C4-2B (cell line): ENCODE data around the gene PRKCA.

Experiments used
- ZFX ChIP-seq: fragments of 450-650 bp; IDR thresholded peaks from 2 replicates; pipeline ENCODE4 v1.6.1; 2017
- TF ChIP-seq, protein P1 (sequence below): fragments of 450-650 bp; conservative IDR thresholded peaks from 2 replicates; pipeline ENCODE4 v1.5.1; 2017; ENCODE audit warnings: mild to moderate bottlenecking

DNA sequence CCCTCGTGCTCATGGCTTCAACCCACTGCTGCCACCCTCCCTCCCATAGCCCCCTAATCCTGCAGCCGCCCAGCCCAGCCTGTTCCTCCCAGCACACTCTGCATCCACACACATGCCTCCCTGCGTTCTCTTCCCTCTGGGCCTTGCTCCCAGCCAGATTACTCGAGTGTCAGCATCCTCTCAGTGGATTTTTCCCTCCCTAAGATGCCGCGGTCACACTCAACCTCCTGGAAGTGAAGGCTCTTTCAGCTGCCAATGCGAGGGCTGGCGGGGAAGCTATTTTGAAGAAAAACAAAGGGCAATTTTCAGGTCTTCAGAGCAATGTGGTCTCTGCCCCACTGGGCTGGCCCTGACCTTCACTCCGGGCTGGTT is 509.3 kb downstream of the PRKCA start:
- TF ChIP-seq, protein P1, sequence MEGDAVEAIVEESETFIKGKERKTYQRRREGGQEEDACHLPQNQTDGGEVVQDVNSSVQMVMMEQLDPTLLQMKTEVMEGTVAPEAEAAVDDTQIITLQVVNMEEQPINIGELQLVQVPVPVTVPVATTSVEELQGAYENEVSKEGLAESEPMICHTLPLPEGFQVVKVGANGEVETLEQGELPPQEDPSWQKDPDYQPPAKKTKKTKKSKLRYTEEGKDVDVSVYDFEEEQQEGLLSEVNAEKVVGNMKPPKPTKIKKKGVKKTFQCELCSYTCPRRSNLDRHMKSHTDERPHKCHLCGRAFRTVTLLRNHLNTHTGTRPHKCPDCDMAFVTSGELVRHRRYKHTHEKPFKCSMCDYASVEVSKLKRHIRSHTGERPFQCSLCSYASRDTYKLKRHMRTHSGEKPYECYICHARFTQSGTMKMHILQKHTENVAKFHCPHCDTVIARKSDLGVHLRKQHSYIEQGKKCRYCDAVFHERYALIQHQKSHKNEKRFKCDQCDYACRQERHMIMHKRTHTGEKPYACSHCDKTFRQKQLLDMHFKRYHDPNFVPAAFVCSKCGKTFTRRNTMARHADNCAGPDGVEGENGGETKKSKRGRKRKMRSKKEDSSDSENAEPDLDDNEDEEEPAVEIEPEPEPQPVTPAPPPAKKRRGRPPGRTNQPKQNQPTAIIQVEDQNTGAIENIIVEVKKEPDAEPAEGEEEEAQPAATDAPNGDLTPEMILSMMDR: no peak
- TF ChIP-seq ZFX: no peak
